Keratinocyte (primary cell): Measurements from ENCODE around the gene FBH1. TPM values are rescaled to one million over a fixed set of nuclear protein-coding genes. Genes with fewer than 3 reads are reported as not detected.
A peak's percentile ranks its signal among the peaks of the same experiment; 100 is the strongest.

Experiments used
- DNase-seq: peaks from one replicate; pipeline ENCODE4 v3.0.0-alpha.2; 2011; ENCODE audit warnings: low read depth, missing footprints, low spot score
- FAIRE-seq: peaks from 2 replicates; lab custom pipeline; 2011; peaks lifted over from hg19 to GRCh38; lab: Jason Lieb, UNC
- H2AFZ ChIP-seq: 2 replicates; pipeline ENCODE4 v1.6.0; 2012; ENCODE audit warnings: low read length, control low read depth, inconsistent platforms; ENCODE audit not compliant: control insufficient read depth
- H3K27ac ChIP-seq: 2 replicates; pipeline ENCODE4 v1.5.1; 2011; ENCODE audit warnings: low read length; ENCODE audit not compliant: control insufficient read depth, insufficient read depth
- H3K27me3 ChIP-seq: 3 replicates; pipeline ENCODE4 v1.6.0; 2011; ENCODE audit warnings: low read length; ENCODE audit not compliant: control insufficient read depth, insufficient read depth; ENCODE audit errors: extremely low read depth
- H3K36me3 ChIP-seq, 2 experiments: 2 replicates in 1 of 2; 3 replicates in 1 of 2; pipeline ENCODE4 v1.5.1; 2011; ENCODE audit warnings: low read length in 2 of 2, mild to moderate bottlenecking in 1 of 2; ENCODE audit not compliant: control insufficient read depth in 2 of 2, insufficient read depth in 2 of 2; ENCODE audit errors: extremely low read depth in 1 of 2
- H3K4me1 ChIP-seq: 3 replicates; pipeline ENCODE4 v1.5.1; 2011; ENCODE audit warnings: low read length; ENCODE audit not compliant: control insufficient read depth, insufficient read depth; ENCODE audit errors: extremely low read depth
- H3K4me2 ChIP-seq: 3 replicates; pipeline ENCODE4 v1.6.0; 2011; ENCODE audit warnings: low read depth, low read length; ENCODE audit not compliant: control insufficient read depth, insufficient read depth; ENCODE audit errors: extremely low read depth
- H3K4me3 ChIP-seq, 3 experiments: fragments of 200-600 bp in 1 of 3; sonication (generic) in 1 of 3; 2 replicates in 2 of 3; 3 replicates in 1 of 3; pipeline ENCODE4 v1.5.1; 2011 to 2016; ENCODE audit warnings: low read length in 3 of 3, mild to moderate bottlenecking in 3 of 3, control low read depth in 2 of 3, inconsistent platforms in 1 of 3, low read depth in 1 of 3, mixed read lengths in 1 of 3, mixed run types in 1 of 3, moderate library complexity in 1 of 3; ENCODE audit not compliant: control insufficient read depth in 2 of 3, insufficient read depth in 2 of 3; ENCODE audit errors: extremely low read depth in 1 of 3
- H3K79me2 ChIP-seq: 2 replicates; pipeline ENCODE4 v1.6.0; 2012; ENCODE audit warnings: low read length; ENCODE audit not compliant: control insufficient read depth, insufficient read depth
- H3K9ac ChIP-seq: 3 replicates; pipeline ENCODE4 v1.6.0; 2011; ENCODE audit warnings: low read length; ENCODE audit not compliant: control insufficient read depth, insufficient read depth; ENCODE audit errors: extremely low read depth
- H3K9me1 ChIP-seq: 3 replicates; pipeline ENCODE4 v1.6.0; 2011; ENCODE audit warnings: low read length; ENCODE audit not compliant: control insufficient read depth, insufficient read depth; ENCODE audit errors: extremely low read depth
- H3K9me3 ChIP-seq: 2 replicates; pipeline ENCODE4 v1.5.1; 2012; ENCODE audit warnings: low read depth, low read length; ENCODE audit not compliant: control insufficient read depth
- H4K20me1 ChIP-seq: 3 replicates; pipeline ENCODE4 v1.6.0; 2011; ENCODE audit warnings: low read length; ENCODE audit not compliant: control insufficient read depth, insufficient read depth; ENCODE audit errors: extremely low read depth
- EZH2 ChIP-seq: IDR thresholded peaks from one replicate; pipeline ENCODE4 v1.6.1; 2012; ENCODE audit warnings: inconsistent platforms, mild to moderate bottlenecking, low read length, moderate library complexity
- dilution Hi-C: fragments of 300-500 bp; cut with MboI; formaldehyde crosslinking; loops from one replicate; pipeline ENCODE4 v1.7.0; 2020; ENCODE audit warnings: low sequenced_read_pairs; ENCODE audit not compliant: extremely low pct_ligation_motif_present
- polyA plus RNA-seq, 5 experiments: library from polyadenylated mRNA; depleted of rRNA in 3 of 5; stranded (reverse) in 3 of 5; stranded (forward) in 1 of 5; unstranded in 1 of 5; fragments of >200 nt; gene quantifications; 1 replicate in 1 of 5; 2 replicates in 3 of 5; 3 replicates in 1 of 5; pipeline versions ENCODE4 v1.2.1 to v1.2.3, GENCODE V29; 2011 to 2012; ENCODE audit warnings: missing spikeins in 2 of 5, low read depth in 1 of 5, low replicate concordance in 1 of 5
- TF ChIP-seq, protein P1 (sequence below), 3 experiments: IDR thresholded peaks in 1 of 3; conservative IDR thresholded peaks in 1 of 3; optimal IDR thresholded peaks in 1 of 3; 2 replicates in 2 of 3; 3 replicates in 1 of 3; pipeline versions ENCODE3 to v1.5.1; 2011; ENCODE audit warnings: low read length in 3 of 3, mild to moderate bottlenecking in 3 of 3, moderate library complexity in 2 of 3, control low read depth in 1 of 3, inconsistent platforms in 1 of 3; ENCODE audit not compliant: insufficient read depth in 2 of 3; ENCODE audit errors: extremely low read depth in 1 of 3

FBH1 gene
- polyA plus RNA-seq, 1 donor (not counting 4 experiments of a cell fraction or from before 2014, with no cell fraction given): 61.8 TPM

DNA sequence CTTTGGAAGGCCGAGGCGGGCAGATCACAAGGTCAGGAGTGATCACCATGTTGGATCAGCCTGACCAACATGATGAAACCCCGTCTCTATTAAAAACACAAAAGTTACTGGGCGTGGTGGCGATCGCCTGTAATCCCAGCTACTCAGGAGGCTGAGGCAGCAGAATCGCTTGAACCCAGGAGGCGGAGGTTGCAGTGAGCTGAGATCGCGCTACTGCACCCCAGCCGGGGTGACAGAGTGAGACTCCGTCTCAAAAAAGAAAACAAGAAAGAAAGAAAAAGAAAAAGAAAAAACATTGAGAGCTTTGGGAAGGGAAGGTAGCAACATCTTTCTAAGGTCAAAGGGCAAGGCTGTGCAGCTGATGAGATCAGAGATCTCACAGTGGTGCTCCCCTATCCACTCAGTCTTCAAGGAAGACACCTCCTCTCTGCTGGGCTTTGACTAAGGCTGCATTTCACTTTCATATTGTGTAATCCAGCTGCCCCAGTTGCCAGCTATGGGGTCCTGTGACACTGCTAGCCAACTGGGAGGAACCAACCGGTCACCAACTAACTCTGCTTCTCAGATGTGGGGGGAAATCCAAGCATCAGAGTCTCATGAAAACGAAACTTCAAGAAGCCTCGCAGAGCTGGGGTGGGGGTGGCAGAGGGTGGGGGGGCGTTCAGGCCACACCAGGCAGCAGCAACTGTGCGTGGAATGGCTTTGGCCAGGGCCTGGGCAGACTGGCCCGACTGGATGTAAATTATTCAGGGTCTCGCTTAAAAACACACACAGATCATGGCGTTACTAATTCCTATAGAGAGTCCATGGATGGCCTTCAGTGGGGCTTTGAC is 85.8 kb downstream of the FBH1 start:
- H3K4me1 ChIP-seq: peaks cover 12% of the 10 kb centered on the region
- TF ChIP-seq EZH2: no peak
- TF ChIP-seq, protein P1, sequence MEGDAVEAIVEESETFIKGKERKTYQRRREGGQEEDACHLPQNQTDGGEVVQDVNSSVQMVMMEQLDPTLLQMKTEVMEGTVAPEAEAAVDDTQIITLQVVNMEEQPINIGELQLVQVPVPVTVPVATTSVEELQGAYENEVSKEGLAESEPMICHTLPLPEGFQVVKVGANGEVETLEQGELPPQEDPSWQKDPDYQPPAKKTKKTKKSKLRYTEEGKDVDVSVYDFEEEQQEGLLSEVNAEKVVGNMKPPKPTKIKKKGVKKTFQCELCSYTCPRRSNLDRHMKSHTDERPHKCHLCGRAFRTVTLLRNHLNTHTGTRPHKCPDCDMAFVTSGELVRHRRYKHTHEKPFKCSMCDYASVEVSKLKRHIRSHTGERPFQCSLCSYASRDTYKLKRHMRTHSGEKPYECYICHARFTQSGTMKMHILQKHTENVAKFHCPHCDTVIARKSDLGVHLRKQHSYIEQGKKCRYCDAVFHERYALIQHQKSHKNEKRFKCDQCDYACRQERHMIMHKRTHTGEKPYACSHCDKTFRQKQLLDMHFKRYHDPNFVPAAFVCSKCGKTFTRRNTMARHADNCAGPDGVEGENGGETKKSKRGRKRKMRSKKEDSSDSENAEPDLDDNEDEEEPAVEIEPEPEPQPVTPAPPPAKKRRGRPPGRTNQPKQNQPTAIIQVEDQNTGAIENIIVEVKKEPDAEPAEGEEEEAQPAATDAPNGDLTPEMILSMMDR (optimal IDR thresholded peaks at IDR 0.05 in 1 of 3, IDR thresholded peaks at IDR 0.05 in 1 of 3, conservative IDR thresholded peaks at IDR 0.05 in 1 of 3; ENCODE audit: extremely low read depth in 1 of 3, insufficient read depth in 2 of 3, low read length in 3 of 3): no peak
- peaks cover 20% of the 10 kb centered on the region for H3K27me3 ChIP-seq
- no peaks in the 10 kb centered on the region for H3K36me3 ChIP-seq
- H3K9me3 ChIP-seq: no peaks in the 10 kb centered on the region
- no peak for DNase-seq
- H3K9me1 ChIP-seq: no peaks in the 10 kb centered on the region
- peak overlapping the region; percentile 74 for H3K9ac ChIP-seq
- dilution Hi-C loops: no loop called here
- peak overlapping the region; percentile 93 for H3K4me2 ChIP-seq
- H2AFZ ChIP-seq: peak overlapping the region; percentile 2
- no peak for FAIRE-seq
- no peak overlapping the region for H3K27ac ChIP-seq
- peak overlapping the region; percentile 65 to 81 (median 79) for H3K4me3 ChIP-seq
- H3K79me2 ChIP-seq: peaks cover 2% of the 10 kb centered on the region
- H4K20me1 ChIP-seq: no peaks in the 10 kb centered on the region

- no peak for DNase-seq
These were observed 86.7 kb downstream of the FBH1 start for GRCh38 chr10:5976512-5977470.

More at GRCh38 chr10:5976512-5977470, 86.7 kb downstream of the FBH1 start:
- Histone ChIP-seq H2AFZ (peak overlapping the region; percentile 97), H3K4me3 (peak overlapping the region; percentile 79 to 86 (median 81)), H3K4me1 (peaks cover 4% of the 10 kb centered on the region), H4K20me1 (no peaks in the 10 kb centered on the region), H3K27me3 (peaks cover 20% of the 10 kb centered on the region), H3K9me1 (no peaks in the 10 kb centered on the region), H3K9me3 (no peaks in the 10 kb centered on the region), H3K9ac (peak overlapping the region; percentile 74), H3K4me2 (peak overlapping the region; percentile 93), H3K27ac (peak overlapping the region; percentile 54), H3K36me3 (no peaks in the 10 kb centered on the region), H3K79me2 (peaks cover 2% of the 10 kb centered on the region)
- TF ChIP-seq, protein P1 (optimal IDR thresholded peaks at IDR 0.05 in 1 of 3, IDR thresholded peaks at IDR 0.05 in 1 of 3, conservative IDR thresholded peaks at IDR 0.05 in 1 of 3; ENCODE audit: extremely low read depth in 1 of 3, insufficient read depth in 2 of 3, low read length in 3 of 3): no peak
- TF ChIP-seq EZH2: no peak
- dilution Hi-C loops: no loop called here
- FAIRE-seq: no peak
